GM21515 (cell line): ENCODE measurements around the gene CACNG3.
"Not testable (repeated sequence)": the region's sequence is repeated elsewhere in the genome, so short reads cannot be mapped to it uniquely, and the experiment has no call there.

Source experiments
- ATAC-seq: cut with Tn5 transposase; IDR thresholded peaks from one replicate; pipeline ENCODE4 v1.9.1; 2021; ENCODE audit not compliant: unreplicated experiment

CACNG3 gene

GRCh38 chr16:24275413-24275812 lies 19.3 kb downstream of the CACNG3 start:
- ATAC-seq = no peak

GRCh38 chr16:24279982-24280515 lies 23.9 kb downstream of the CACNG3 start:
- ATAC-seq = no peak

- no peak for ATAC-seq
Measured at GRCh38 chr16:24281466-24281865, 25.3 kb downstream of the CACNG3 start.

- ATAC-seq = no peak
Measured at GRCh38 chr16:24282141-24282540, 26.0 kb downstream of the CACNG3 start.

GRCh38 chr16:24286741-24287405 lies 30.7 kb downstream of the CACNG3 start:
- no peak for ATAC-seq

GRCh38 chr16:24288516-24288915 lies 32.4 kb downstream of the CACNG3 start:
- no peak for ATAC-seq

GRCh38 chr16:24289166-24289700 lies 33.1 kb downstream of the CACNG3 start:
- no peak for ATAC-seq

- ATAC-seq = no peak
Measured at GRCh38 chr16:24291932-24292331, 35.8 kb downstream of the CACNG3 start.

- ATAC-seq = no peak
Measured at GRCh38 chr16:24294131-24294530, 38.0 kb downstream of the CACNG3 start.

GRCh38 chr16:24297375-24297774 lies 41.2 kb downstream of the CACNG3 start:
- ATAC-seq = no peak

- ATAC-seq = no peak
Measured at GRCh38 chr16:24298548-24299167, 42.5 kb downstream of the CACNG3 start.

- not testable (repeated sequence) for ATAC-seq
Measured at GRCh38 chr16:24300750-24301149, 44.6 kb downstream of the CACNG3 start.

- no peak for ATAC-seq
Measured at GRCh38 chr16:24302636-24303035, 46.5 kb downstream of the CACNG3 start.

GRCh38 chr16:24308200-24308599 lies 52.1 kb downstream of the CACNG3 start:
- ATAC-seq = no peak

GRCh38 chr16:24309258-24310142 lies 53.4 kb downstream of the CACNG3 start:
- no peak for ATAC-seq

- ATAC-seq = no peak
Measured at GRCh38 chr16:24315343-24315742, 59.2 kb downstream of the CACNG3 start.

GRCh38 chr16:24318680-24319079 lies 62.5 kb downstream of the CACNG3 start:
- ATAC-seq = no peak

- ATAC-seq = no peak
Measured at GRCh38 chr16:24319126-24319814, 63.1 kb downstream of the CACNG3 start.

- ATAC-seq = no peak
Measured at GRCh38 chr16:24322106-24322505, 66.0 kb downstream of the CACNG3 start.

- no peak for ATAC-seq
Measured at GRCh38 chr16:24324421-24324820, 68.3 kb downstream of the CACNG3 start.
